Measurements from ENCODE around the gene CDV3. TPM values are rescaled to one million over a fixed set of nuclear protein-coding genes. Genes with fewer than 3 reads are reported as not detected.

CDV3 gene
- polyA plus RNA-seq, 1 donor (not counting 4 experiments of a cell fraction or from before 2014, with no cell fraction given), result 150 TPM

GRCh38 chr3:133592843-133593242, 19.4 kb downstream of the CDV3 start:
- dilution Hi-C loops (cut with MboI; ENCODE audit: extremely low pct_ligation_motif_present, low sequenced_read_pairs), result no loop called here
- no peak for DNase-seq (ENCODE audit: low read depth, low spot score)
- TF ChIP-seq CTCF (optimal IDR thresholded peaks at IDR 0.05 in 1 of 3, IDR thresholded peaks at IDR 0.05 in 1 of 3, conservative IDR thresholded peaks at IDR 0.05 in 1 of 3; ENCODE audit: extremely low read depth in 1 of 3, insufficient read depth in 2 of 3, low read length in 3 of 3) (no peak), EZH2 (IDR thresholded peaks at IDR 0.05; ENCODE audit: low read length) (no peak)

GRCh38 chr3:133593243-133593642, 19.8 kb downstream of the CDV3 start:
- peaks cover 4 to 7% of the 10 kb centered on the region in 2 experiments for H3K36me3 ChIP-seq (ENCODE audit: control insufficient read depth in 2 of 2, extremely low read depth in 1 of 2, insufficient read depth in 2 of 2, low read length in 2 of 2)
- H3K9me1 ChIP-seq (ENCODE audit: control insufficient read depth, extremely low read depth, insufficient read depth, low read length), result peaks cover 2% of the 10 kb centered on the region
- no peak overlapping the region for H3K4me3 ChIP-seq (ENCODE audit: control insufficient read depth in 2 of 3, extremely low read depth in 1 of 3, insufficient read depth in 2 of 3, low read depth in 1 of 3, low read length in 3 of 3)
- H3K27me3 ChIP-seq (ENCODE audit: control insufficient read depth, extremely low read depth, insufficient read depth, low read length), result no peaks in the 10 kb centered on the region
- dilution Hi-C loops (cut with MboI; ENCODE audit: extremely low pct_ligation_motif_present, low sequenced_read_pairs), result no loop called here
- H3K4me2 ChIP-seq (ENCODE audit: control insufficient read depth, extremely low read depth, insufficient read depth, low read depth, low read length), result no peak overlapping the region
- peaks cover 6% of the 10 kb centered on the region for H4K20me1 ChIP-seq (ENCODE audit: control insufficient read depth, extremely low read depth, insufficient read depth, low read length)
- no peak overlapping the region for H2AFZ ChIP-seq (ENCODE audit: control insufficient read depth, low read length)
- H3K4me1 ChIP-seq (ENCODE audit: control insufficient read depth, extremely low read depth, insufficient read depth, low read length), result peaks cover 30% of the 10 kb centered on the region
- DNase-seq (ENCODE audit: low read depth, low spot score), result no peak
- FAIRE-seq, result no peak
- H3K9ac ChIP-seq (ENCODE audit: control insufficient read depth, extremely low read depth, insufficient read depth, low read length), result no peak overlapping the region
- TF ChIP-seq EZH2 (IDR thresholded peaks at IDR 0.05; ENCODE audit: low read length) (no peak), CTCF (optimal IDR thresholded peaks at IDR 0.05 in 1 of 3, IDR thresholded peaks at IDR 0.05 in 1 of 3, conservative IDR thresholded peaks at IDR 0.05 in 1 of 3; ENCODE audit: extremely low read depth in 1 of 3, insufficient read depth in 2 of 3, low read length in 3 of 3) (no peak)
- H3K9me3 ChIP-seq (ENCODE audit: control insufficient read depth, low read depth, low read length), result no peaks in the 10 kb centered on the region
- H3K79me2 ChIP-seq (ENCODE audit: control insufficient read depth, insufficient read depth, low read length), result peaks cover 4% of the 10 kb centered on the region
- no peak overlapping the region for H3K27ac ChIP-seq (ENCODE audit: control insufficient read depth, insufficient read depth, low read length)

More at GRCh38 chr3:133592843-133593242, 19.4 kb downstream of the CDV3 start:
- Histone ChIP-seq H3K4me2 (ENCODE audit: control insufficient read depth, extremely low read depth, insufficient read depth, low read depth, low read length) (no peak overlapping the region), H3K36me3 (ENCODE audit: control insufficient read depth in 2 of 2, extremely low read depth in 1 of 2, insufficient read depth in 2 of 2, low read length in 2 of 2) (peaks cover 4 to 11% of the 10 kb centered on the region in 2 experiments), H3K27ac (ENCODE audit: control insufficient read depth, insufficient read depth, low read length) (no peak overlapping the region), H4K20me1 (ENCODE audit: control insufficient read depth, extremely low read depth, insufficient read depth, low read length) (peaks cover 6% of the 10 kb centered on the region), H3K4me1 (ENCODE audit: control insufficient read depth, extremely low read depth, insufficient read depth, low read length) (peaks cover 30% of the 10 kb centered on the region), H3K27me3 (ENCODE audit: control insufficient read depth, extremely low read depth, insufficient read depth, low read length) (no peaks in the 10 kb centered on the region), H2AFZ (ENCODE audit: control insufficient read depth, low read length) (no peak overlapping the region), H3K79me2 (ENCODE audit: control insufficient read depth, insufficient read depth, low read length) (peaks cover 4% of the 10 kb centered on the region), H3K9ac (ENCODE audit: control insufficient read depth, extremely low read depth, insufficient read depth, low read length) (no peak overlapping the region), H3K9me3 (ENCODE audit: control insufficient read depth, low read depth, low read length) (no peaks in the 10 kb centered on the region), H3K4me3 (ENCODE audit: control insufficient read depth in 2 of 3, extremely low read depth in 1 of 3, insufficient read depth in 2 of 3, low read depth in 1 of 3, low read length in 3 of 3) (no peak overlapping the region), H3K9me1 (ENCODE audit: control insufficient read depth, extremely low read depth, insufficient read depth, low read length) (peaks cover 2% of the 10 kb centered on the region)
- no peak for FAIRE-seq

Measured in keratinocyte (primary cell).